NCI-H1417 treated with DMSO at 0.1 percent for 48 hours (cell line): ENCODE results near the gene RAP1B.

Source experiments
- DNase-seq: peaks from one replicate; lab custom pipeline; 2025; lab: John Stamatoyannopoulos, UW

Gene RAP1B

DNA sequence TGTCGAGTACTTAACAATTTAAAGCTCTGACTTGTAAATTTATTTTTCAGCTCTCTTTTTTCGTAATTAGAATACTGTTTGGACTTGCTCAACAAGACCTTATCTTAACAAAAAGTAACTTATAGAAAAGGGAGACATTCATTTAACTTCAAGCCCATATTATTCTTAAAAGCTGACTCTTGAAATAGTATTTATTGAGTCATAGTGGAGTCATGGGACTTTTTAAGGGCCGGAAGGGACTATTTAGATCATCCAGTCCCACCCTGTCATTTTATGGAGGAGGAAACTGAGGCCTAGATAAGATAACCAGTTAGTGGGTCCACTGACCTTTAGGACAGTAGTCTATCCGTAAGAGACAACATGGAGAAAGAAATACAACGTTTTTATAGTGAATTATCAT is 1.5 kb downstream of the RAP1B start:
- no peak for DNase-seq

DNA sequence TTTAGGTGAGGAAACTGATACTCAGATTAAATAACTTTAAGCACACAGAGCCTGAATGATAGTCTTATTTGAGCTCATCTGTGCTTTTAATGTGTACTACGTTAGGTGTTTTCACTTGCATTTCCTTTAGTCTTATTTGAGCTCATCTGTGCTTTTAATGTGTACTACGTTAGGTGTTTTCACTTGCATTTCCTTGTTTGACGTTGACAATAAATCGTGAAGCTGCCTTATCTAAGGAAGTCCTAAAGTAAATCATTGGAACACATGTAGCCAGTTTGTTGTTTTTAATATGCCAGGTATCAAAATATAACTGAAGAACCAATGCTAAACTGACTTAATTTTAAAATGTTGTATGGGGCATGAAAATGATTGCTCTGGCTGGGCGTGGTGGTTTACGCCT is 2.0 kb downstream of the RAP1B start:
- DNase-seq, result no peak

DNA sequence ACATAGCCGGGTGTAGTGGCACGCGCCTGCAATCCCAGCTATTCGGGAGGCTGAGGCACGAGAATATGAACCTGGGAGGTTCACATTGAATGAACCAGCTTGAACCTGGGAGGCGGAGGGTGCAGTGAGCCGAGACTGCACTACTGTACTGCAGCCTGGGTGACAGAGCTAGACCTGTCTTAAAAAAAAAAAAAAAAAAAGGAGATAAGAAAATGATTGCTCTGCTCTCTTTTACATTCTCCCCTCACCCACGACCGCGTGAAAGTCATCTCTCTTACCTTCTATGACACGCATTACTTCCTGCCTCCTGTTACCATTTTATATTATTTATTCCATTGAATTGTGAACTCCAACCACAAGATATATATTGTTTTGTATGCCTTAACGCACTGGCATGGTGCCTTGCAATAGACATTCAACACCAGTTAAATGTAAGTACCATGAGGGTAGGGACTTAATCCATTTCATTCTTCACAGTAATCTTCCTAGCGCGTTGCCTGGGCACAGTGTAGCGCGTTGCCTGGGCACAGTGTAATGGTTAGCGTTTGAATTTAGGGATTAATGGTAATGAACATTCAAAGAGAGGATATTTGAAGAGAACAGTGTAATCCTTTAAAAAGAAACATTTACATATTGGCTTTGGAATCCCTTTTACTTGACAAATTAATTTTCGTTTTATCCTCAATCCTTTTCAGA is 2.7 kb downstream of the RAP1B start:
- no peak for DNase-seq

DNA sequence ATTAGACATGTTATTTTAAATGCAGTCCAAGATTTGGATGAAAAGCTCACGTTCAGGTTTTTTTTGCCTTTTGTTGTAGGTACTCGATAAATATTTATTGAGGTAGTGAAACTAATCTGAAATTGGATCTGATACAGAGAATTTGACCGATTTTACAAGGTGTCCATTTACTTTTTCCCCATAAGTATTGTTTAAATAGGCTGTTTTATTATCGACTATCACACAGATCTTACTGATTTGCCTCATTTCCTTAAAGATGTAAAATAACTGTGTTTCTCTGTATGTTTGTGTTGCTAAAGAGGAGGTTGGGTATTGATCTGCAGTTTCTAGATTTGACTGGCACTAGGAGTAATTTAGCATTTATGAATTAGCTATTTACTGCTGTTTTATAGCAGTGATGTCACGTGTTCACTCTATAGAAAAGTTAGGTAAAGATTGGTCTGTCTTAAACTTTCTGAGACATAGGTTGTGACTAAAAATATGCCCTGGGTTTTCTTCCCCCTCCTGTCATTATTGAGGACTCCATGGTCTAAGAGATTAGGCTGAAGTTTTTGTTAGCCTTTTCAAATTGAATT is 3.5 kb downstream of the RAP1B start:
- DNase-seq, result no peak

DNA sequence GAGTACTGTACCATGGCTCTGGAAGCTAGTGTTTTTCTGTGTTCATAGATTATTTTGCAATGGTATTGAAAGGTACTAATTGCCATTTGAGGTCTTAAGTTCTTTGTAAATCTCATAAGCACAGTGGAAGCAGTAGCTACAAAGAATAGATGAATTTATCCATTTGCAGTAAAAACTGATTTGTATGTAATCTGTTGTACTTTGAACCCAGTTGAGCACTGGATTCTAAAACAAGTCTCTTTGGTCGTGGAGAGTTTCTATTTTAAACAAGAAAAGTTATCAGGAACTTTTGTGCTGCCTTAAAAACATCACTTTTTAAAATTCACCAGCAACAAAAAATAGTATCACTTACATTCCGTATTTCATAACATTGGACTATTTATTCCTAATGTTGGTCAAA is 4.1 kb downstream of the RAP1B start:
- no peak for DNase-seq

DNA sequence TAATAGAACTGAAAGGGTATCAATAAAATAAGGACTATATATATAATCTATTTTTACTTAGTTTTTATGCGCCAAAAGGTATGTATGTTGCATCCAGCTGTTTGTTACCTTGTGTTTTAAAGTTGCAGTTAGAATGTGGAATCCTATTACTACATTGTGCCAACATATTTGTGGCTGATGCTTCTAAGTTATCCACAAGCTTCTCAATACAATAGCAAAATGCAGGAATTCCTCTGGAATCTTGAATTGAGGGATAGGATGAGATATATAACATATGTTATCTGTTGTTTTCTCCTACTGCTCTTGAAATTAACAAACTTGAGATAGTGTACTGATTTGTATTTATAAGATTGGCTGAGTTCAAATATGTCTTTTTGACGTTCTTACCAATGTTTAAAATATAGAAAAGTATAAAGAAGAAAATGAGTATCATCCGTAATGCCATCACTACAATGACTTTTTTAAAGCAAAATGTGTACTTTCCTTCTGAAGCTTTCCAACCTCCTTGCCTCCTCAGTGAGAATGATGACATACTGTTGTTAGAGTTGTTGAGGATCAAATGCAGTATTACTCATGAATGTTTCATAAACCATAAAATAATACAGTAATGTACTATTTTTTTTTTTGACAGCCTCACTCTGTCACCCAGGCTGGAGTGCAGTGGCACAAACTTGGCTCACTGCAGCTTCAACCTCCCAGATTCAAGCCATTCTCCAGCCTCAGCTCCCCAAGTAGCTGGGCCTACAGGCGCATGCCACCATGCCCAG is 6.6 kb downstream of the RAP1B start:
- no peak for DNase-seq

DNA sequence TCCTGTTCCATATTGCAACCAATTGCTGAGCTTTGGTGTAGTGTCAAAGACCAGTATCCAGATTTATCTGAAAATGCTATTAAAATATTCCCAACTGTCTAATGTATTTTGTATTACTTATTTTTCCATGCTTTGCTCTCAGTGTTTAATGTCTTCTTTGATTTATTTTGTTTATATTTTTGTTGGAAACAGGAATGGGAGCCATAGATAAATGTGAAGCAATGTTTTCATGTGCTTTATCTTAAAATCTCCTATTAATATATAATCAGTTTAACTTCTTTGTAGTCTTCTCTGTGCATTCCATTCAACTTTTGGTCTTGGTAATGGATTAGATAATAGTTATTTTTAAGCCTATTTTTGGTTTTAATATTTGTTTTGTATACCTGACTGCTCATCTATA is 8.8 kb downstream of the RAP1B start:
- DNase-seq, result no peak

DNA sequence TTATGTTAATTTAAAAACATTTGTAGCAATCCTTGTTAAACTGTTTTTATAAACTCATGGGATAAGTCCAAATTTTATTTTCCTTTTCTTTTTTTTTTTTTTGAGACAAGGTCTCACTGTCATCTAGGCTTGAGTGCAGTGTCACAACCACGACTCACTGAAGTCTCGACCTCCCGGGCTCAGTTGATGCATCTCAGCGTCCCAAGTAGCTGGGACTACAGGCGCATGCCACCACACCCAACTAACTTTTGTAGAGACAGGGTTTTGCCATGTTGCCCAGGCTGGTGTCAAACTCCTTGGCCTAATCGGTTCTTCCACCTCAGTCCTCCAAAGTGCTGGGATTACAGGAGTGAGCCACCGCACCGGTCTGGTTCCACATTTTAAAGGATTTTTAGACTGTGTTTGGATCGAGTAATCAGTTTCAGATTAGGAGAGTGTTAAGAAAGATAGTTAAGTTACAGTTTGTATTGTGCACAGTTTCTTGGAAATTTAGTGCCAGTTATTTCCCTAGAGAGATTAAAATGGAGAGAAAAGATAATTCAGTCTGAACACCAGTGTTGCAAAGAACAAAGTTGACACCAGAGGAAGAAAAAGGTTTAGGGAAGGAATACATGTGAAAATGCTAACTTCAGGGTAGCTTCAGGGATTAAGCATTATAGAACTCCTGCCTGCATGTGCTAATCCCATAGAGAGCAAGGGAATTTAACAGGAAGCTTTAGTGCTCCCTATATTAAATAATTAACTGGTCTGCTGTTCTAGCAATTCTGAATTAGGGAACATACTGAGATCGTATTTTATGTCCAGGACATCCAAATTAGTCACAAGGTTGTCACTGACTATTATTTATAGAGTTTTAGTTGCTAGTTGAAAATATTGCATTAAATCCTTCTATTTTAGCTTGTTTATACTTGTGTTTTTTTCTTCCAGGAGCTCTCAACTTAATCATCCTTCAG is 10.1 kb downstream of the RAP1B start:
- no peak for DNase-seq

DNA sequence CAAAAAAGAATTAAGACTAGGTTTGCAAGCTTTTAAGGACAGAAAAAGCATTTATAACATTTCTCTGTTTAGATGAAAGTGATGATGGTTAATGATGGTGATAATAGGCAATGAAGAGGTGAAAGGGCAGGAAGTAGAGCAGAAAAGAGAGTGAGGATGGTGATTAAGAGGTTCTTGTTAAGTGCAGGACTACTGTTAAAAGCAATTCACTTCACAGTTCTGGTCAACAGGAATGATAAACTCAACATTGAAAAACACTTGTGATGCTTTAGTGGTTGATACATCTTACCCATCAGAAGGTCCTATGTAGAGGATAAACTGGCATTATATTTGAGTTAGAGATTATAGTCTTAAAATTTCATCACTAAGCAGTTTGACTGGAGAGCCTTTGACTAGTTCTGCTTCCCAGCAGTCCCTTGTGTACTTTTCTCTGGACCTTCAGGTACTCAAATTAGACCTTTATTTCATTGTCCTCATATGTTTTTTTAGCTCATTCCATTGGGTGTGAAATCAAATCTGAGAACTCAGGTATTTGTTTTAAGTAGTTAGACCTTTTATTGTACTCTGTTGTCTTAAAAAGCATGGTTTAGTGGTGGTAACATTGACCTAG is 10.9 kb downstream of the RAP1B start:
- DNase-seq, result no peak

DNA sequence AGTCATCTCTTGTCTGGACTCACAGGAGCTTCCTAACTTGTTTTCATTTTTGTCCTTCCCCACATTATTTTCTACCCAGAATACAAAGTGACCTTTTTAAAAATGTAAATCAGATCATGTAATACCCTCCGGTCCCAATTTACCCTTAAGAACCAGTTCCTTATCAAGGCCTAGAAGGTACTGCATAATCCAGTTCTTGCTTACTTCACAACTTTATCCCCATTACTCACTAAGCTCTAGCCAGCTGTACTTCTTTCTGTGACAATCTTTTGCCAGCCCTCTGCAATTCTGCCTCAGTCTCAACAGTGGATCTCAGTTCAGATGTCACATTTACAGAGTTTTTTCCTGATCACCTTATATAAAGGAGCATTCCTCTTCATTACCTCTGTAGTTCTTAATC is 11.6 kb downstream of the RAP1B start:
- no peak for DNase-seq

DNA sequence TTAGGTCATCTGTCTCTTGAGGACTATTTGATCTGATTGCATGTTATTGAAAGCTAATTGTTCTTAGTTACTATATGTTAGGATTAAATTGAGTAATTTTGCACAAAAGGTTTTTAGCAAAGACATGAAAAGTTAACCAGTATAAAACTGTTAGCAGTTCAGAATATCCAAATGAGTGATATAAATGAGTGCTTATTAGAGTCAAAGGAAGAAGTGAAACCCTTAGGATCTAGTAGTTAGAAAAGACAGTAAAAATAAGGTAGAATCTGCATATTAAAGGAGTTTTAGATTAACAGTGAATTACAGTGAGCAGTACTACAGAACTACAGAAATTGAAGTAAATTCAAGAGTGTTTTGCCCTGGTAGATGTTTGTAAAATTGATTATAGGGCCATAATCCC is 12.4 kb downstream of the RAP1B start:
- no peak for DNase-seq

DNA sequence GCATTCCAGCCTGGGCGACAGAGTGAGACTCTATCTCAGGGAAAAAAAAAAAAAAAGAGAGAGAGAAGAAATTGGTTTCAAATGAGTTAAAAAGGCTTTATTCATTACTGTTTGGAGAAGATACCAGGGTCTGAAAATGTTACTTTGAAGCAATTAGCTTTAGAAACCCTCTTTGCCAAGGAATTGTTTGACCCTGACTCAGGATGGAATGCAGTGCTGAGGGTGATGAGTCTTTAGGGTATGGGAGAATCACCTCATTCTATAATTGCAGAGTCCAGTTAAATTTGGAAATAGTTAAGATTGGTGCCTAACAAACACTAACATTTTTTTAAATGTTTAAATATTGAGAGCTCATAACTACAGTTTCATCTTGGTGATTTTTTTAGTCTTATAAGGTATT is 13.3 kb downstream of the RAP1B start:
- no peak for DNase-seq

DNA sequence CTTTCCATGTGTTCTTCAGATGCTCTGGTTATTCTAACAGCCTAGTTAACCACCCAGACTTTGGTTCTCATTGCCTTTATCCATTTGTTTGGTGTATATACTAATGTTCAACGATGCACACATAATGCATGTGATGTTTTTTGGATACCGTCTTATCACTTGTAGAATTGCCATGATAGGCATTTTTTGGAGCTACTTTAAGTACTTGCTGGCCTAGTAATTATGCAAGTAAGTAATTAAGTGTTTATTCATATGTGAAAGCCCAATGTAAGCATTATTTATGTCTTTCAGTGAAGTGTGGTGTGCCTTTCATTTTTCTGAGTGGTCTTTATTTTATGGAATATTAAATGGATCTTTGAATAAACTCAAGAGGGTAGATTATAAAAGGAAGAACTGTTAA is 14.2 kb downstream of the RAP1B start:
- DNase-seq, result no peak

DNA sequence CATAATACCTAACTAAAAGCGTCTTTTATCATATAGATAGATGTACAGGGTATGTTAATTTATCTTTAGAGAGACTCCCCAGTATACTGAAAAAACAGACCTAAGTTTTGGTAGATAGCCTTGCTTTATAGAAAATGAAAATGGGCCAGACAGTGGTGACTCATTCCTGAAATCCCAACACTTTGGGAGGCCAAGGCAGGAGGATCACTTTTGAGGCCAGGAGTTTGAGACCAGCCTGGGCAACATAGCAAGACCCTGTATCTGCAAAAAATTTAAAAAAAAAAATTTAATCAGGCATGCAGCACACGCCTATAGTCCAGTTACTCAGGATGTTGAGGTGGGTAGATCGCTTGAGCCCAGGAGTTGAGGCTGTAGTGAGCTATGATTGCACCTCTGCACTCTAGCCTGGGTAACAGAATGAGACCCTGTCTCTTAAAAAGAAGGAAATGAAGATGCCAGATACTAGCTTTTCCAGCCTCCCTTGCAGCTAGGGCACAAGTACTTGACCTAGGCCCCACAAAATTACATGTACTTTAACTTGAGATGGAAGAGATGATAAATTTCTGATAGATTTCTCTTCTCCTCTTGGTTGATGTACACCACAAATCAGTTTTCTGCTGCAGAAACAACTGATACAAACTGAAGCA is 17.1 kb downstream of the RAP1B start:
- DNase-seq, result no peak

DNA sequence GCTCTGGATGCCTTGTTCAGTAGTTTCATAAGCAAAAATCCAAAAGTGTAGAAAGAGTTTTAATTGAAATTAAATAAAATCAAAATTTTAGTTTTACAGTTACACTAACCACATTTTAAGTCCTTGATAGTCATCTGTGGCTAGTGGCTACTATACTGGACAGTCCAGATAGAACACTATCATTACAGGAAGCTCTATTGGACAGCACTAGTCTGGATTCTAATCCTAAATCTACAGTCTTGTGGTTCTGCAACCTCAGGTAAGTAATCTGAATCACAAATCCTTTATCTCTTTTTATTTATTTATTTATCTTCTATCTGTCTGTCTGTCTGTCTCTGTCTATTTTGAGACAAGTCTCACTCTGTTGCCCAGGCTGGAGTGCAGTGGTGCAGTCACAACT is 18.0 kb downstream of the RAP1B start:
- no peak for DNase-seq

DNA sequence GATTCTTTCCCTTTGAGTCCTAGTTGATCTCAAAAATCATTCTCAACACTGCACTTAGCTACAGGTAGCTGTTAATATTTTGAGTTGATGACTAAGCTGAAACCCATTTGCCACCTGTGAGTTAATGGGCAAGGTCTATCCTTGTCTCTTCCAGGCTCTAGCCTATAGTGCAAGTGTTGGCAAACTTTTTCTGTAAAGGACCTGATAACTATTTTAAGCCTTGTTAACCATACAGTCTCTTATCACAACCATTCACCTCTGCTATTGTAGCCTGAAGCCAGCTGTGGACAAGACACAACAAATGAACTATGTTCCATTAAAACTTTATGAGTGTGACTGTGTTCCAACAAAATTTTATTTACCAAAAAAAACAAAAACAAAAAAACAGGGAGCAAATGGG is 19.4 kb downstream of the RAP1B start:
- no peak for DNase-seq

DNA sequence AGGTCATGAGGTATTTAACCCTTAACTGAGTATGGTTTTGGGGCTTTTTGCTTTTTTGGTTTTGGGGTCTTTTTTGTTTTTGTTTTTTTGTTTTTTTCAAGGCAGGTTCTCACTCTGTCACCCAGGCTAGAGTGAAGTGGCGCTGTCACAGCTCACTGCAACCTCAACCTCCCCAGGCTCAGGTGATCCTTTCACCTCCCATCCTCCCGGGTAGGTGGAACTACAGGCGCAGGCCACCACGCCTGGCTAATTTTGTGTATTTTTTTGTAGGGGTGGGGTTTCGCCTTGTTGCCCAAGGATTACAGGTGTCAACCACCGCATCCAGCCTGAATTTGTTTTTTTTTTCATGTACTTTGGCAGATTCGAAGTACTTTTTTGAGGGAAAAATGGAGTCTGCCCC is 19.9 kb downstream of the RAP1B start:
- no peak for DNase-seq

DNA sequence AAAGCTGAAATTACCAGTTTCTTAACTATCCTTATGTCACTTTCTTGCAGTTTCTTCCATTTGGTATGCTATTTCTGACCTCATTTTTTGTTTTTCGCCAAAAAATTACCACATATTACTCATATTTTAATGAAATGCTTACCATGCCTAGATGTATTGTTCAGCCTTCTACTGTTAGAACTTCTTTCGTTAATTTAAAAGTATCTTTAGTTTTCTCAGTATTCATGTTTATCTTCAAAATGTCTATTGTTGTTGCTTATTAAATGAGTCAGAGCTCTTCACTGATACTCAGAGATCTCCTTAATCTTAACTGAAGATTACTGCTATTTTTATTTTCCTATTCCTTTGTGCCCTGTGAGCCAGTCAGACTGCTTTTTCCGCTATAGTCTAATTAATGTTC is 20.5 kb downstream of the RAP1B start:
- DNase-seq, result no peak

DNA sequence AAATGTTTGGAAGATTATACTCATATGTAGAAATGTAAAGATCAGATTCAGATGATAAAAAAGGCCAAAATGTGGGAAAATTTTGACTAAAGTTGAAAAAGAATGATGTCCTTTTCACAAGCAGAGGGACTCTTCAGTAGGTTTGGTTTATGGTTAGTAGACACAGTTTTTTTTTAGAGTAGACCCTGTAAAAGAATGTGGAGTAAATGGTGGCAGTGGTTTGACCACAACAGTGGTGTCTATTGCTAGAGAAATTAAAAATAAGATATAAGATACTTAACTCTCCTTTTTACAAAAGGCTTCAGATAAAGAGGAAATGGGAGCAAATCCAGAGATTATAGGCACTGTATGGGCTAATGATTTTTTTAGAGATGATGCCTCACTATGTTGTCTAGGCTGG is 21.8 kb downstream of the RAP1B start:
- DNase-seq, result no peak

DNA sequence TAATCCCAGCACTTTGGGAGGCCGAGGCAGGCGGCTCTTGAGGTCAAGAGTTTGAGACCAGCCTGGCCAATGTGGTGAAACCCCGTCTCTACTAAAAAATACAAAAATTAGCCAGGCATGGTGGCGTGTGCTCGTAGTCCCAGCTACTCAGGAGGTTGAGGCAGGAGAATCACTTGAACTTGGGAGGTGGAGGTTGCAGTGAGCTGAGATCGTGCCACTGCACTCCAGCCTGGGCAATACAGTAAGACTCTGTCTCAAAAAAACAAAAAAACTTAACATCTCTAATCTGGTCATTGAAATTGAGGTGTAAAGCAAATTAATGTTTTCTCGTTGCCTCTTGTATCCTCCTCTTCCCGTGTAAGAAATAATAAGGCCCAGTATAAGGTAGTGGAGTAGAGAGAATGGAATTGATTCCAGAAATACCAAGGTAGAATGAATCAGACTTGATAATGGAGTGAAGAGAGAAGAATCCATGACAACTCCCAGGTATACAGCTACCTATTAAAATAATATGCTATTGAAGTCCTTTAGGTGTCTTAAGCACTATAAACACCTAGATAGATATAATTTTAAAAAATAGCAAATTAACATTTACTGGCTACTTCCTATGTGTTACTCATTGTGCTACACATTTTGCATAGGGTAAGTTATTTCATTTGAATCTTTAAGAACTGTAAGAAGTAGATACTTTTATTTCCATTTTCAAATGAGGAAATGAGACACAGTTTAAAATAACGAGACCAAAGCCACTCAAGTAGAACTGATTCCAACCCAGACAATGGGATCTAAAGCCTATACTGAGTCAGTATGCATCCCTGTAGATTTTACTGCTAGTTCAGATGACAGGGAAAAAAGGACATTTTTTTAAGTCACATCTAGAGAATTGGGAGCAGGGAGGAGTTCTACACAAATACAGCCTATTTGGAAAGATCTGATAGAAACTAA is 23.2 kb downstream of the RAP1B start:
- DNase-seq, result no peak
